ENCODE results near the gene POLR2H.

Gene POLR2H

GRCh38 chr3:184387174-184387714, 25.7 kb downstream of the POLR2H start:
- DNase-seq (ENCODE audit: low read depth in 2 of 2): no peak

GRCh38 chr3:184388164-184388935, 26.8 kb downstream of the POLR2H start:
- DNase-seq (ENCODE audit: low read depth in 2 of 2): no peak

- DNase-seq (ENCODE audit: low read depth in 2 of 2): no peak
Measured at GRCh38 chr3:184388936-184389230, 27.4 kb downstream of the POLR2H start.

- DNase-seq (ENCODE audit: low read depth in 2 of 2): no peak
Measured at GRCh38 chr3:184389384-184389783, 27.9 kb downstream of the POLR2H start.

- no peak for DNase-seq (ENCODE audit: low read depth in 2 of 2)
Measured at GRCh38 chr3:184389935-184390528, 28.5 kb downstream of the POLR2H start.

GRCh38 chr3:184391266-184391665, 29.8 kb downstream of the POLR2H start:
- DNase-seq (ENCODE audit: low read depth in 2 of 2): no peak

- DNase-seq (ENCODE audit: low read depth in 2 of 2): no peak
Measured at GRCh38 chr3:184395320-184395660, 33.8 kb downstream of the POLR2H start.

- DNase-seq (ENCODE audit: low read depth in 2 of 2): no peak
Measured at GRCh38 chr3:184399410-184399809, 37.9 kb downstream of the POLR2H start.

GRCh38 chr3:184405075-184406030, 43.8 kb downstream of the POLR2H start:
- no peak for DNase-seq (ENCODE audit: low read depth in 2 of 2)

GRCh38 chr3:184409331-184409926, 47.9 kb downstream of the POLR2H start:
- DNase-seq (ENCODE audit: low read depth in 2 of 2): no peak

- no peak for DNase-seq (ENCODE audit: low read depth in 2 of 2)
Measured at GRCh38 chr3:184409946-184410500, 48.5 kb downstream of the POLR2H start.

- no peak for DNase-seq (ENCODE audit: low read depth in 2 of 2)
Measured at GRCh38 chr3:184414418-184415202, 53.1 kb downstream of the POLR2H start.

- no peak for DNase-seq (ENCODE audit: low read depth in 2 of 2)
Measured at GRCh38 chr3:184415203-184415490, 53.6 kb downstream of the POLR2H start.

- DNase-seq (ENCODE audit: low read depth in 2 of 2): peak; percentile 54 to 56
Measured at GRCh38 chr3:184417619-184418327, 56.3 kb downstream of the POLR2H start.

Measured in activated CD4-positive, alpha-beta T cell treated with anti-CD3 and anti-CD28 coated beads for 24 hours (primary cell).